Esophagus squamous epithelium (tissue), 5 donors: ENCODE results near the gene CSNK1A1. TPM values are rescaled to one million over a fixed set of nuclear protein-coding genes. Genes with fewer than 3 reads are reported as not detected.

ENCODE experiments used
- DNase-seq: peaks from one replicate; lab custom pipeline; 2025; lab: John Stamatoyannopoulos, UW
- H3K27ac ChIP-seq, 4 donors: fragments of 200-600 bp; sonication (generic); one replicate each; pipeline ENCODE4 v1.5.1; 2016 to 2019; ENCODE audit warnings: mild to moderate bottlenecking in 1 of 4
- H3K27me3 ChIP-seq, 4 donors: fragments of 200-600 bp; sonication (generic); 1 replicate in 3 of 4; 2 replicates in 1 of 4; pipeline versions ENCODE4 v1.5.1 to v1.6.0; 2017 to 2021; ENCODE audit warnings: antibody characterized with exemption in 1 of 4
- H3K36me3 ChIP-seq, 3 donors: fragments of 200-600 bp; sonication (generic); one replicate each; pipeline ENCODE4 v1.5.1; 2016 to 2019
- H3K4me1 ChIP-seq, 3 donors: fragments of 200-600 bp; sonication (generic); one replicate each; pipeline ENCODE4 v1.5.1; 2017 to 2019
- H3K4me3 ChIP-seq, 4 donors: fragments of 200-600 bp; sonication (generic); 1 replicate in 3 of 4; 2 replicates in 1 of 4; pipeline ENCODE4 v1.5.1; 2016 to 2019; ENCODE audit warnings: mild to moderate bottlenecking in 2 of 4, moderate library complexity in 1 of 4
- H3K9me3 ChIP-seq, 3 donors: fragments of 200-600 bp; sonication (generic); one replicate each; pipeline ENCODE4 v1.5.1; 2016 to 2019
- POLR2A ChIP-seq, 4 donors: fragments of 450-650 bp; IDR thresholded peaks; one replicate each; pipeline ENCODE4 v1.6.1; 2017; ENCODE audit warnings: antibody characterized with exemption in 4 of 4, mild to moderate bottlenecking in 4 of 4, moderate library complexity in 3 of 4
- WGBS, 2 donors: methylation state at CpG; one replicate each; pipeline ENCODE4 v1.1.5; 2018; 5-methylcytosine and 5-hydroxymethylcytosine counted together
- intact Hi-C: fragments of 100-400 bp; cut with DNase I; formaldehyde crosslinking; loops from one replicate; pipeline ENCODE4 v1.15.0; 2022
- total RNA-seq, 4 donors: library from RNA; depleted of rRNA; stranded (reverse); fragments of >200 nt; gene quantifications; one replicate each; pipeline ENCODE4 v1.1.0, GENCODE V29; 2016
- TF ChIP-seq, protein P1 (sequence below), 6 experiments: fragments of 450-650 bp in 4 of 6; fragments of 200-600 bp in 2 of 6; sonication (generic) in 2 of 6; IDR thresholded peaks; one replicate each; pipeline ENCODE4 v1.5.1; 2016 to 2019; ENCODE audit warnings: antibody characterized with exemption in 6 of 6, mild to moderate bottlenecking in 4 of 6, moderate library complexity in 4 of 6
- donor health status: DM: yes; HTN: yes; CAD: no.

Gene CSNK1A1
- total RNA-seq, 4 donors from 2014 or later = 223 to 388 (median 301) TPM

DNA sequence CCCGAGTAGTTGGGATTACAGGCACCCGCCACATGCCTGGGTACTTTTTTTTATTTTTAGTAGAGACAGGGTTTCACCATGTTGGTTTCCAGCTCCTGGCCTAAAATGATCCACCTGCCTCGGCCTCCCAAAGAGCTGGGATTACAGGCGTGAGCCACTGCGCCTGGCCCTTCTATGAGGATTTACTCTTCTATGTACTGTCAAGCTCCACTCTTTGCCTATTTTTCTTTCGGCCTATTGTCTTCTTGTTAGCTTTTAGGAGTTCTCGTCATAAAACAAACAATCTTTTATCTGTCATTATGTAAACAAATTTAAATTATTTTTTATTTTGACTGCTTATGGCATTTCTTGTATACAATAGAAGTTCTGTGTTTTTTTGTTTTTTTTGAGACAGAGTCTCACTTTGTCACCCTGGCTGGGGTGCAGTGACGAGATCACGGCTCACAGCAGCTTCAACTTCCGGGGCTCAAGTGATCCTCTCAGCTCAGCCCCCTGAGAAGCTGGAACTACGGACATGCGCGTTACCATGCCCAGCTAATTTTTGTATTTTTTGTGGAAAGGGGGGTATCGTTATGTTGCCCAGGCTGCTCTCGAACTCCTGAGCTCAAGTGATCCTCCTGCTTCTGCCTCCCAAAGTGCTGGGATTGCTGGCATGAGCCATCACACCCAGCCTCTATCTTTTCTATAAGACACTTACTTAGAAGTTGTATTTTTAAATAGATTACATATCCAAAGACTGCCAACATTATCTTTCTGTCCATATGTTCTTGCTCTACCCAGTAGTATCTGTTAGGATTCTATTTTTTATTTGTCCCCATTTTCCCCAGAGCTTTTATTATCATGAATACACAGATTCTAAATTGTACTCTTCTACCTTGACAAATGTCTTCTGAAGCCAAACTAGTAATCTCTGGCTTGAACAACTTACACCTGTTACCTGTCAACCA, 29.2 kb downstream of the CSNK1A1 start:
- 78 to 86% methylated on average over 15 of the region's 15 CpGs for WGBS, 2 donors
- Histone ChIP-seq H3K27me3 (no peaks in the 10 kb centered on the region), H3K4me1 (peaks cover 20 to 96% (median 57%) of the 10 kb centered on the region in 3 donors), H3K36me3 (peaks cover 0 to 64% (median 4%) of the 10 kb centered on the region in 3 donors), H3K4me3 (no peak overlapping the region), H3K9me3 (no peaks in the 10 kb centered on the region), H3K27ac (no peak overlapping the region)
- TF ChIP-seq, protein P1, sequence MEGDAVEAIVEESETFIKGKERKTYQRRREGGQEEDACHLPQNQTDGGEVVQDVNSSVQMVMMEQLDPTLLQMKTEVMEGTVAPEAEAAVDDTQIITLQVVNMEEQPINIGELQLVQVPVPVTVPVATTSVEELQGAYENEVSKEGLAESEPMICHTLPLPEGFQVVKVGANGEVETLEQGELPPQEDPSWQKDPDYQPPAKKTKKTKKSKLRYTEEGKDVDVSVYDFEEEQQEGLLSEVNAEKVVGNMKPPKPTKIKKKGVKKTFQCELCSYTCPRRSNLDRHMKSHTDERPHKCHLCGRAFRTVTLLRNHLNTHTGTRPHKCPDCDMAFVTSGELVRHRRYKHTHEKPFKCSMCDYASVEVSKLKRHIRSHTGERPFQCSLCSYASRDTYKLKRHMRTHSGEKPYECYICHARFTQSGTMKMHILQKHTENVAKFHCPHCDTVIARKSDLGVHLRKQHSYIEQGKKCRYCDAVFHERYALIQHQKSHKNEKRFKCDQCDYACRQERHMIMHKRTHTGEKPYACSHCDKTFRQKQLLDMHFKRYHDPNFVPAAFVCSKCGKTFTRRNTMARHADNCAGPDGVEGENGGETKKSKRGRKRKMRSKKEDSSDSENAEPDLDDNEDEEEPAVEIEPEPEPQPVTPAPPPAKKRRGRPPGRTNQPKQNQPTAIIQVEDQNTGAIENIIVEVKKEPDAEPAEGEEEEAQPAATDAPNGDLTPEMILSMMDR (IDR thresholded peaks at IDR 0.05) = no peak
- no peak for TF ChIP-seq POLR2A (IDR thresholded peaks at IDR 0.05)
- no peak for DNase-seq
- intact Hi-C loops = no loop called here

GRCh38 chr5:149519601-149520000, 31.6 kb downstream of the CSNK1A1 start:
- TF ChIP-seq POLR2A (IDR thresholded peaks at IDR 0.05) = no peak
- TF ChIP-seq, protein P1 (IDR thresholded peaks at IDR 0.05) = no peak
- Histone ChIP-seq H3K36me3 (peaks cover 0 to 76% (median 4%) of the 10 kb centered on the region in 3 donors), H3K27ac (peak overlapping the region in 2 of 4 donors; percentile 40 to 48), H3K4me1 (peaks cover 29 to 96% (median 46%) of the 10 kb centered on the region in 3 donors), H3K9me3 (no peaks in the 10 kb centered on the region), H3K4me3 (no peak overlapping the region), H3K27me3 (no peaks in the 10 kb centered on the region)
- intact Hi-C loops = no loop called here
- DNase-seq = no peak

DNA sequence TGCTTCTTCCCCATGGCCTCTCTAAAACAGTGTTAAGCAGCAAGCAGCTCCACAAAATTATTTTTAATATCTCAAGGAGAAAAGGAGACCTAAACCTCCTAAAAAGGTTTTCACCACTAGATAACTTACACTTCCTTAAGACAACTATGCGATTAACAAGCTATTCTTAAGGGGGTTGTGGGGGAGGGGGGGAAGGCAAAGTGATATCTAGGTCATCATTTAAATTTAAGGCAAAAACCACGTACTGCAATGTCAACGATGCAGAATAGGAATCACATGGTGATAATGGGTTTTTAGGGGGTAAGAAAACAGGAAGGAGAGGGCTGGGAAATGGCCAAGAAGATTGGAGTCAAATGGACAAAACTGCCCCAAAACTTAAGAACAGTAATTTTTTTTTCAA, 32.6 kb downstream of the CSNK1A1 start:
- TF ChIP-seq POLR2A (IDR thresholded peaks at IDR 0.05) = no peak
- TF ChIP-seq, protein P1 (IDR thresholded peaks at IDR 0.05) = no peak
- H3K27me3 ChIP-seq = no peaks in the 10 kb centered on the region
- WGBS, 2 donors = 25 to 27% methylated on average over 3 of the region's 3 CpGs
- no peaks in the 10 kb centered on the region for H3K9me3 ChIP-seq
- peaks cover 0 to 72% (median 4%) of the 10 kb centered on the region in 3 donors for H3K36me3 ChIP-seq
- no peak for DNase-seq
- no peak overlapping the region for H3K4me3 ChIP-seq
- intact Hi-C loops = no loop called here
- peak overlapping the region in 2 of 4 donors; percentile 42 to 48 for H3K27ac ChIP-seq
- peaks cover 29 to 97% (median 46%) of the 10 kb centered on the region in 3 donors for H3K4me1 ChIP-seq

DNA sequence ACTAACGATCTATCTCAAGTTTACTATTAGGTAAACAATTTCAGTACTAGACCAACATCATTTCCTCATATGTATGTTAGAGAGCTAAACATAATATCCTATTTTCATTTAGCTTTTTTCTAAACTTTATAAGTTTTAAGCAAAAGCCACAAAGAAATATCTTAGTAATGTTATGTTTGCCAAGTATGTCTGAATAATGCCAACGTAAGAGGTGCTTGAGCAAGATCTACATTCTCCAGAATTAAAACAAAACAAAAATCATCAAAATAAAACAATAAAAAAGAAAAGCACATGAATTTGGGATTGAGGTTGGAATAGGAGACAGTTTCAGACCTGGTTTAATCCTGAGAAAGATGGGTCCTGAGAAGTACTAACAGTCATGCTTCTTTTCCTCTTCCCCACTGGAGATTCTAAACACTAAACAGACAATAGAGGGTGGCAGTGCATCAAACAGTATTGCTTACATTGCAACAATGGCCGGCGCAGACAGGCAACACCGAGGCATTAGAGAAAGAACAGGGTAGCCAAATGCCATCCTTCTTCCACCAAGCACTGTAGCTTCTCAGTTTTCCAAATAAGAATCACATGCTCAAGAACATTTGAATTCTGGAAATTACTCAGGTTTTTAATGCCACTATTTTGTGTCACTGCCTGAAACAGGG, 33.6 kb downstream of the CSNK1A1 start:
- Histone ChIP-seq H3K4me1 (peaks cover 29 to 98% (median 46%) of the 10 kb centered on the region in 3 donors), H3K4me3 (peak overlapping the region in 1 of 4 donors; percentile 3), H3K9me3 (no peaks in the 10 kb centered on the region), H3K27ac (peak overlapping the region in 2 of 4 donors; percentile 42 to 48), H3K27me3 (no peaks in the 10 kb centered on the region), H3K36me3 (peaks cover 0 to 72% (median 0%) of the 10 kb centered on the region in 3 donors)
- no peak for TF ChIP-seq POLR2A (IDR thresholded peaks at IDR 0.05)
- TF ChIP-seq, protein P1 (IDR thresholded peaks at IDR 0.05) = no peak
- 24 to 48% methylated on average over 5 of the region's 5 CpGs for WGBS, 2 donors
- intact Hi-C loops = no loop called here
- no peak for DNase-seq
